Immature natural killer cell (primary cell): ENCODE data around the gene MPC1. TPM values are rescaled to one million over a fixed set of nuclear protein-coding genes. Genes with fewer than 3 reads are reported as not detected.
"Not testable (repeated sequence)": the region's sequence is repeated elsewhere in the genome, so short reads cannot be mapped to it uniquely, and the experiment has no call there.

ENCODE experiments used
- DNase-seq, 3 donors: peaks; one replicate each; pipeline ENCODE4 v3.0.0; 2022; ENCODE audit warnings: mixed read lengths in 1 of 3
- H3K27ac Mint-ChIP-seq, 6 donors: one replicate each; pipeline ENCODE4 v1.8.0; 2020; ENCODE audit warnings: mixed read lengths in 6 of 6, mild to moderate bottlenecking in 5 of 6, inconsistent platforms in 4 of 6, moderate library complexity in 3 of 6
- H3K27me3 Mint-ChIP-seq, 3 donors: one replicate each; pipeline ENCODE4 v1.8.0; 2020 to 2021; ENCODE audit warnings: low read depth in 3 of 3, mild to moderate bottlenecking in 3 of 3, mixed read lengths in 3 of 3, moderate library complexity in 3 of 3, inconsistent platforms in 1 of 3
- H3K36me3 Mint-ChIP-seq, 3 donors: one replicate each; pipeline ENCODE4 v1.8.0; 2020; ENCODE audit warnings: mixed read lengths in 3 of 3, inconsistent platforms in 2 of 3, mild to moderate bottlenecking in 2 of 3
- H3K4me1 Mint-ChIP-seq, 2 donors: one replicate each; pipeline ENCODE4 v1.8.0; 2020; ENCODE audit warnings: inconsistent platforms in 2 of 2, mild to moderate bottlenecking in 2 of 2, mixed read lengths in 2 of 2, moderate library complexity in 1 of 2
- H3K4me3 Mint-ChIP-seq, 5 donors: one replicate each; pipeline ENCODE4 v1.8.0; 2020; ENCODE audit warnings: mild to moderate bottlenecking in 5 of 5, mixed read lengths in 5 of 5, inconsistent platforms in 3 of 5, moderate library complexity in 3 of 5
- H3K9me3 Mint-ChIP-seq, 6 donors: one replicate each; pipeline ENCODE4 v1.8.0; 2020; ENCODE audit warnings: mild to moderate bottlenecking in 6 of 6, mixed read lengths in 6 of 6, inconsistent platforms in 4 of 6, moderate library complexity in 3 of 6
- polyA plus RNA-seq, 3 donors: library from polyadenylated mRNA; unstranded; fragments of 300-500 nt; fragmentation: Illumina TruSeq; gene quantifications; one replicate each; pipeline ENCODE4 v1.2.3, GENCODE V29; 2021

MPC1 gene
- polyA plus RNA-seq, 3 donors from 2014 or later: 68.7 to 107 (median 85.6) TPM

GRCh38 chr6:166344921-166345320, 37.8 kb downstream of the MPC1 start:
- Mint-ChIP-seq H3K27me3 (peaks cover 10 to 19% (median 11%) of the 10 kb centered on the region in 3 donors), H3K4me1 (peaks cover 12 to 15% of the 10 kb centered on the region in 2 donors), H3K36me3 (peaks cover 0 to 11% (median 0%) of the 10 kb centered on the region in 3 donors), H3K4me3 (peak overlapping the region in 1 of 5 donors; percentile 42), H3K27ac (peak overlapping the region in 1 of 6 donors; percentile 69)
- not testable (repeated sequence) for H3K9me3 Mint-ChIP-seq, DNase-seq

GRCh38 chr6:166344240-166344639, 38.5 kb downstream of the MPC1 start:
- Mint-ChIP-seq H3K27me3 (peaks cover 10 to 19% (median 11%) of the 10 kb centered on the region in 3 donors), H3K27ac (peak overlapping the region in 4 of 6 donors; percentile 12 to 97 (median 56)), H3K4me3 (peak overlapping the region in 1 of 5 donors; percentile 8), H3K4me1 (peaks cover 12 to 15% of the 10 kb centered on the region in 2 donors), H3K9me3 (peaks cover 0 to 4% (median 0%) of the 10 kb centered on the region in 6 donors), H3K36me3 (peaks cover 0 to 8% (median 0%) of the 10 kb centered on the region in 3 donors)
- DNase-seq: no peak

- Mint-ChIP-seq H3K4me1 (peaks cover 12 to 15% of the 10 kb centered on the region in 2 donors), H3K36me3 (peaks cover 0 to 9% (median 3%) of the 10 kb centered on the region in 3 donors), H3K4me3 (peak overlapping the region; percentile 89 to 94 (median 91)), H3K27me3 (peaks cover 10 to 19% (median 11%) of the 10 kb centered on the region in 3 donors), H3K9me3 (peaks cover 0 to 4% (median 0%) of the 10 kb centered on the region in 6 donors), H3K27ac (peak overlapping the region; percentile 45 to 98 (median 94))
- no peak for DNase-seq
Observed at GRCh38 chr6:166343150-166343487, 39.6 kb downstream of the MPC1 start.

- DNase-seq: peak; percentile 92 to 94 (median 92)
- Mint-ChIP-seq H3K27ac (peak within 1 kb of the TSS; percentile 89 to 98 (median 96)), H3K36me3 (peaks cover under 1 to 9% (median 4%) of the 10 kb centered on the region in 3 donors), H3K9me3 (peaks cover 0 to 4% (median 0%) of the 10 kb centered on the region in 6 donors), H3K27me3 (peaks cover 10 to 19% (median 11%) of the 10 kb centered on the region in 3 donors), H3K4me3 (peak within 1 kb of the TSS; percentile 89 to 94 (median 91)), H3K4me1 (peaks cover 12 to 15% of the 10 kb centered on the region in 2 donors)
Observed at GRCh38 chr6:166342349-166343149, 40.2 kb downstream of the MPC1 start, which contains the start of gene SFT2D1. TSS of gene SFT2D1 (minus strand) at chr6:166342545. CDS start at chr6:166342481, 64 bp downstream.

- Mint-ChIP-seq H3K4me1 (peaks cover 12 to 15% of the 10 kb centered on the region in 2 donors), H3K27me3 (peaks cover 10 to 17% (median 11%) of the 10 kb centered on the region in 3 donors), H3K27ac (peak overlapping the region; percentile 89 to 98 (median 96)), H3K36me3 (peaks cover 4 to 13% (median 8%) of the 10 kb centered on the region in 3 donors), H3K9me3 (peaks cover 0 to 4% (median 0%) of the 10 kb centered on the region in 6 donors), H3K4me3 (peak overlapping the region; percentile 89 to 94 (median 91))
- no peak for DNase-seq
Observed at GRCh38 chr6:166341977-166342348, 40.8 kb downstream of the MPC1 start.

GRCh38 chr6:166341464-166341863, 41.3 kb downstream of the MPC1 start:
- peak overlapping the region; percentile 89 to 98 (median 96) for H3K27ac Mint-ChIP-seq
- DNase-seq: peak; percentile 49 to 56 (median 53)
- peaks cover 4 to 18% (median 8%) of the 10 kb centered on the region in 3 donors for H3K36me3 Mint-ChIP-seq
- peaks cover 12 to 20% of the 10 kb centered on the region in 2 donors for H3K4me1 Mint-ChIP-seq
- peaks cover 0 to 4% (median 0%) of the 10 kb centered on the region in 6 donors for H3K9me3 Mint-ChIP-seq
- peak overlapping the region; percentile 89 to 94 (median 91) for H3K4me3 Mint-ChIP-seq
- peaks cover 10 to 17% (median 11%) of the 10 kb centered on the region in 3 donors for H3K27me3 Mint-ChIP-seq

GRCh38 chr6:166338854-166339253, 43.9 kb downstream of the MPC1 start:
- no peak overlapping the region for H3K4me3 Mint-ChIP-seq
- peaks cover 36 to 45% of the 10 kb centered on the region in 2 donors for H3K4me1 Mint-ChIP-seq
- no peak overlapping the region for H3K27ac Mint-ChIP-seq
- H3K9me3 Mint-ChIP-seq: no peaks in the 10 kb centered on the region
- H3K36me3 Mint-ChIP-seq: peaks cover 10 to 36% (median 16%) of the 10 kb centered on the region in 3 donors
- H3K27me3 Mint-ChIP-seq: peaks cover 9 to 20% (median 10%) of the 10 kb centered on the region in 3 donors
- DNase-seq: no peak

- DNase-seq: no peak
- no peak overlapping the region for H3K4me3 Mint-ChIP-seq
- H3K4me1 Mint-ChIP-seq: peaks cover 50 to 54% of the 10 kb centered on the region in 2 donors
- peaks cover 10 to 40% (median 16%) of the 10 kb centered on the region in 3 donors for H3K36me3 Mint-ChIP-seq
- H3K27ac Mint-ChIP-seq: no peak overlapping the region
- H3K27me3 Mint-ChIP-seq: peaks cover 2 to 16% (median 3%) of the 10 kb centered on the region in 3 donors
- H3K9me3 Mint-ChIP-seq: no peaks in the 10 kb centered on the region
Observed at GRCh38 chr6:166336847-166337246, 45.9 kb downstream of the MPC1 start.

GRCh38 chr6:166335378-166336302, 47.1 kb downstream of the MPC1 start:
- DNase-seq: no peak
- Mint-ChIP-seq H3K27ac (peak overlapping the region in 5 of 6 donors; percentile 69 to 96 (median 84)), H3K27me3 (peaks cover 0 to 10% (median 0%) of the 10 kb centered on the region in 3 donors), H3K4me3 (peak overlapping the region in 3 of 5 donors; percentile 63 to 92 (median 80)), H3K4me1 (peaks cover 57 to 58% of the 10 kb centered on the region in 2 donors), H3K9me3 (no peaks in the 10 kb centered on the region), H3K36me3 (peaks cover 10 to 40% (median 16%) of the 10 kb centered on the region in 3 donors)

- Mint-ChIP-seq H3K27ac (peak overlapping the region; percentile 69 to 96 (median 82)), H3K4me3 (peak overlapping the region; percentile 40 to 92 (median 63)), H3K27me3 (peaks cover 0 to 10% (median 0%) of the 10 kb centered on the region in 3 donors), H3K4me1 (peaks cover 59 to 60% of the 10 kb centered on the region in 2 donors), H3K9me3 (no peaks in the 10 kb centered on the region), H3K36me3 (peaks cover 10 to 40% (median 16%) of the 10 kb centered on the region in 3 donors)
- DNase-seq: no peak
Observed at GRCh38 chr6:166334878-166335277, 47.9 kb downstream of the MPC1 start.

GRCh38 chr6:166333172-166333995, 49.4 kb downstream of the MPC1 start:
- peaks cover 14 to 48% (median 15%) of the 10 kb centered on the region in 3 donors for H3K36me3 Mint-ChIP-seq
- no peaks in the 10 kb centered on the region for H3K9me3 Mint-ChIP-seq
- DNase-seq: peak; percentile 78 to 83 (median 82)
- H3K4me3 Mint-ChIP-seq: peak overlapping the region; percentile 69 to 92 (median 80)
- H3K4me1 Mint-ChIP-seq: peaks cover 67 to 68% of the 10 kb centered on the region in 2 donors
- H3K27me3 Mint-ChIP-seq: peaks cover 0 to 10% (median 0%) of the 10 kb centered on the region in 3 donors
- H3K27ac Mint-ChIP-seq: peak overlapping the region; percentile 79 to 96 (median 86)
